Endothelial cell (in vitro differentiated cells): ENCODE data around the gene ST3GAL5. TPM values are rescaled to one million over a fixed set of nuclear protein-coding genes. Genes with fewer than 3 reads are reported as not detected.

Source experiments
- DNase-seq: peaks from one replicate; pipeline ENCODE4 v3.0.0; 2021; ENCODE audit warnings: low spot score
- H3K27ac Mint-ChIP-seq: one replicate; pipeline ENCODE4 v1.8.0; 2021; ENCODE audit warnings: mixed read lengths, inconsistent platforms; ENCODE audit not compliant: unreplicated experiment
- H3K27me3 Mint-ChIP-seq: one replicate; pipeline ENCODE4 v1.8.0; 2021; ENCODE audit warnings: mild to moderate bottlenecking, moderate library complexity, mixed read lengths, inconsistent platforms; ENCODE audit not compliant: unreplicated experiment
- H3K36me3 Mint-ChIP-seq: one replicate; pipeline ENCODE4 v1.8.0; 2021; ENCODE audit warnings: mild to moderate bottlenecking, low read depth, mixed read lengths, inconsistent platforms; ENCODE audit not compliant: unreplicated experiment
- H3K4me1 Mint-ChIP-seq: one replicate; pipeline ENCODE4 v1.8.0; 2021; ENCODE audit warnings: mild to moderate bottlenecking, mixed read lengths, inconsistent platforms; ENCODE audit not compliant: unreplicated experiment
- H3K4me3 Mint-ChIP-seq: one replicate; pipeline ENCODE4 v1.8.0; 2021; ENCODE audit warnings: mild to moderate bottlenecking, mixed read lengths, inconsistent platforms; ENCODE audit not compliant: unreplicated experiment
- H3K9me3 Mint-ChIP-seq: one replicate; pipeline ENCODE4 v1.8.0; 2021; ENCODE audit warnings: mixed read lengths, inconsistent platforms; ENCODE audit not compliant: unreplicated experiment
- CTCF ChIP-seq: fragments of 200-600 bp; sonication (generic); IDR thresholded peaks from one replicate; pipeline ENCODE4 v1.5.0; 2021; ENCODE audit warnings: antibody characterized with exemption; ENCODE audit not compliant: unreplicated experiment
- total RNA-seq: library from RNA; stranded (reverse); fragmentation: NEBNext Ultra II Directional; extraction: Animal tissue kit (Norgen Biotek cat#: 25700); gene quantifications from one replicate; pipeline ENCODE4 v1.2.1, GENCODE V29; 2021; ENCODE audit not compliant: unreplicated experiment

The ST3GAL5 gene
- total RNA-seq, 1 donor from 2014 or later: 49.8 TPM

GRCh38 chr2:85790499-85791188 lies 98.1 kb downstream of the ST3GAL5 start:
- Mint-ChIP-seq H3K27ac (no peak overlapping the region), H3K4me1 (peaks cover 9% of the 10 kb centered on the region)

GRCh38 chr2:85790032-85790431 lies 98.8 kb downstream of the ST3GAL5 start:
- Mint-ChIP-seq H3K27me3 (peaks cover 16% of the 10 kb centered on the region), H3K36me3 (no peaks in the 10 kb centered on the region), H3K4me1 (peaks cover 9% of the 10 kb centered on the region), H3K4me3 (no peak overlapping the region), H3K9me3 (no peaks in the 10 kb centered on the region), H3K27ac (no peak overlapping the region)
- TF ChIP-seq CTCF: no peak
- no peak for DNase-seq

More at GRCh38 chr2:85790499-85791188, 98.1 kb downstream of the ST3GAL5 start:
- TF ChIP-seq CTCF: no peak
- peaks cover 17% of the 10 kb centered on the region for H3K27me3 Mint-ChIP-seq
- no peaks in the 10 kb centered on the region for H3K9me3 Mint-ChIP-seq
- no peak for DNase-seq
- H3K36me3 Mint-ChIP-seq: no peaks in the 10 kb centered on the region
- H3K4me3 Mint-ChIP-seq: no peak overlapping the region

GRCh38 chr2:85789271-85789670 lies 99.5 kb downstream of the ST3GAL5 start:
- H3K36me3 Mint-ChIP-seq: no peaks in the 10 kb centered on the region
- no peaks in the 10 kb centered on the region for H3K9me3 Mint-ChIP-seq
- TF ChIP-seq CTCF: no peak
- no peak overlapping the region for H3K4me3 Mint-ChIP-seq
- DNase-seq: no peak
- H3K27ac Mint-ChIP-seq: no peak overlapping the region
- peaks cover 18% of the 10 kb centered on the region for H3K27me3 Mint-ChIP-seq
- peaks cover 9% of the 10 kb centered on the region for H3K4me1 Mint-ChIP-seq

- no peak for DNase-seq
- H3K9me3 Mint-ChIP-seq: no peaks in the 10 kb centered on the region
- H3K27ac Mint-ChIP-seq: no peak overlapping the region
- no peak for TF ChIP-seq CTCF
- no peaks in the 10 kb centered on the region for H3K36me3 Mint-ChIP-seq
- H3K4me1 Mint-ChIP-seq: peaks cover 9% of the 10 kb centered on the region
- H3K4me3 Mint-ChIP-seq: no peak overlapping the region
- H3K27me3 Mint-ChIP-seq: peaks cover 18% of the 10 kb centered on the region
Measured at GRCh38 chr2:85788603-85789002, 100.2 kb downstream of the ST3GAL5 start.

GRCh38 chr2:85787981-85788340 lies 100.8 kb downstream of the ST3GAL5 start:
- no peak overlapping the region for H3K4me3 Mint-ChIP-seq
- DNase-seq: no peak
- TF ChIP-seq CTCF: no peak
- no peaks in the 10 kb centered on the region for H3K9me3 Mint-ChIP-seq
- H3K27ac Mint-ChIP-seq: no peak overlapping the region
- peaks cover 18% of the 10 kb centered on the region for H3K27me3 Mint-ChIP-seq
- H3K4me1 Mint-ChIP-seq: peaks cover 9% of the 10 kb centered on the region
- H3K36me3 Mint-ChIP-seq: no peaks in the 10 kb centered on the region
